Muscle of arm (tissue), 12 donors: ENCODE data around the gene PGM2. TPM values are rescaled to one million over a fixed set of nuclear protein-coding genes. Genes with fewer than 3 reads are reported as not detected.

Source experiments
- DNase-seq: peaks from one replicate; pipeline ENCODE4 v3.0.0-alpha.2; 2013
- polyA plus RNA-seq, 12 donors: library from polyadenylated mRNA; unstranded; fragments of 120-200 nt; gene quantifications; one replicate each; pipeline ENCODE4 v1.2.1, GENCODE V29; 2013; ENCODE audit not compliant: insufficient read length in 12 of 12

The PGM2 gene
- polyA plus RNA-seq, 12 donors, result 9.4 to 34.8 (median 12.8) TPM; not detected in 1

DNA sequence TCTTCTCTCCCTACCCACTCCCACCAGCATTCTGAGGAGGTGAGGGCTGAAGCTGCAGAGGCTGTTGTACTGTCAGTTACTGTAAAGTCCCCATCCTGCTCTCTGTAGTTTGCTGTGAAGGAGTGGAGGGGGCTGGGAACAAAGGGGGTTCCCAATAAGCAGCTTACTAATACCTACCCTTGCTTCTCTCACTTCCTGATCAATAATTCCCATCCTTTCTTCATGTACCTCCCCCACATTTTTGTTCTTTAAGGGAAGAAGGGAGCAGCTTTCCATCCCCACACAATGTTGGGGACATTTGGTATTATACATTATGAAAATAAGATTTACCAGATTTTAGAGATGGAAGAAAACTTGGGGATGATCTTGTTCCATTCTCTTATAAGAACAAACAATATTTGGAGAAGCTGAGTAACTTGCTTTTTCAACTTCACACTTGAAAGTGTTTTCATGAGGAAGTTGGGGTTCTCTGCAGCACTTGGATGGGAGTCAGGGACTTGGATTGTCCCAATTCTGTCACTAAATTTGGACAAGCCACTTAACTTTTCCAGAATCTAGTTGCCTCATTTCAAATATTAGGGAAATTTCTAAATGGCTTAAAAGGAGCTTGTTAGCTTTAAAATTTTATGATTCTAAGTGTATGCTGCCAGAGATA lies 69.8 kb downstream of the PGM2 start:
- no peak for DNase-seq

DNA sequence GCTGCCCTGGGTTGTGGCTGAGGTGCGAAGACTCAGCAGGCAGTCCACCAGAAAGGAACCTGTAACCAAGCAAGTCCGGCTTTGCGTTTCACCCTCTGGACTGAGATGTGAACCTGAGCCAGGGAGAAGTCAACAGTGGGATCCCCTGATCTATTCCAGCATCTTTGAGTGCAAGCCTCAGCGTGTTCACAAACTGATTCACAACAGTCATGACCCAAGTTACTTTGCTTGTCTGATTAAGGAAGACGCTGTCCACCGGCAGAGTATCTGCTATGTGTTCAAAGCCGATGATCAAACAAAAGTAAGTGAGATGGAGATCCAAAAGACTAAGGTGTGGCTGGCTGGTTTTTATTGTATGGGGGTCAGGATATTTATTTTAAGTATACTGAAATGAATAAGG lies 75.7 kb downstream of the PGM2 start:
- no peak for DNase-seq

DNA sequence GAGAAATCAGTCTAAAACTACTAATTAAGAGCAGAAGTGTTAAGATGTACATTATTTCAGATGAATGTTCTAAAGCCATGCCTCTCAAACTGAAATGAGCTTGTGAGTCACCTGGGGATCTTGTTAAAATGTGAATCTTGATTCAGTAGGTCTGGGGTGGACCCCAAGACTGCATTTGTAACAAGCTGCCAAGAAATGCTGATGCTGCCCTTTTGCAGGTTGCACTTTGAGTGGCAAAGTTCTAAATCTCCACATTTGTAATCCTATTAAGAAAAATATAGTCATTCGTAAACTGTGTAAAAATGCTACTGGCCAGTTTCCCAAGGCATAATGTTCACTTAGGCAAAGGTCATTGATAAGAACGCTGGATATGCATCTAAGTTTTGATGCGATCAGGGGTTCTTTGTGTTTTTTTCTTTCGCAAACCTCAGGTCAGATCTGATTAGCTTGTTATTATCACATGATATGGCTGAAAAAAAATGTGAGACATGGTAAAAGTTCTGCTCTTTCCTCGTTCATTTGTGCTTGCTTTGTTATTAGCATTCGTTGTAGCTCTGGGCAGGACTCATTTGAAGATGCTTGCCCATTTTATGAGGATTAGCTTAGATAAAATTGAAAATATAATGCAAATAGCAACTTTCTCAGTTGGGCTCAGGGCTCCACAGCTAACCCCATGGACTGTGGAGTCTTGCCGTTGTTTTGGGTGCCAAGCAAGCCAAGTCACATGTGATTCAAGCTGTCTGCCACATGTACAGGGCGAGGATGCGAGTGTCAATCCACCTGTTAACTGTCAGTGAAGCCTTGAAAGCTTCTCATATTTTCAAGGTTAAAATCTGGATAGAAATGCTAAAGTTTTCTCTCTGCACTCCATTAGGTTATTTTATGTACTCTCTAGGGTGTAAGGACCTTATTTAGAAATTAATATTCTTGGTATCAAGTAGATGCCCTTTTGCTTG lies 76.5 kb downstream of the PGM2 start:
- no peak for DNase-seq

DNA sequence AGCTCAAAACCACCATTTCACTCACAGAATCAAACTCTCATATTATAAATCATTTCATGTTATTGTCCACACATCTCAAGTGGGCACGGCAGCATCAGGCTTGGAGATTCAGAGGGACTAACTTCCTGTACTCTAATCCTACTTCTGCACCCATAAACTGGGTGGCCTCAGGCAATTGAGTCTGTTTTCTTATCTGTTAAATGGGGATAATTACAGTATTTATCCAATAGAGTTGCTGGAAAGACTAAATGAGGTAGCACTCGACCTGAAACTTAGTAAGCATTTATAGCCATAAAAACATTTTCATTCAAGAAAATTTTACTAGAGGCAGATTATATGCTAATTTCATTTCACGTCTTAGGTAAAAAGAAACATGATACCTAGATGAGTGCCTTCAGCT lies 77.4 kb downstream of the PGM2 start:
- DNase-seq, result no peak

DNA sequence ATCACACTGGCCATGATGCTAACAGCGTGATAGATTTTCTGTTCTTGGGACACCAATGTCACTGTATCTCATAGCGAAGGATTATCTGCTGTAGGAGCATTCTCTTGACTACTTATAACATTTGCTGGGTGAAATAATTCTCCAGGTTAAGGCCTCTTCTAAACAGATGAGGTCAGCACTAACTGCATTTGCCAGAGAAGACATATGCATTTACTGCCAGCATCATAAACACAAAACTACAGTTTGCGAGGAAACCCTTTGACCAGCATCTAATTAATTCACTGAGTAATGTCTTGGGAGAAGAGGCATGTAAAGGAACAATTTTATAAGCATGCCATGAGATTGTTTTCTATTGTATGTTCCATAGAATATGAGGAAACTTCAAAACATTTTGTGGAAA lies 78.3 kb downstream of the PGM2 start:
- no peak for DNase-seq

DNA sequence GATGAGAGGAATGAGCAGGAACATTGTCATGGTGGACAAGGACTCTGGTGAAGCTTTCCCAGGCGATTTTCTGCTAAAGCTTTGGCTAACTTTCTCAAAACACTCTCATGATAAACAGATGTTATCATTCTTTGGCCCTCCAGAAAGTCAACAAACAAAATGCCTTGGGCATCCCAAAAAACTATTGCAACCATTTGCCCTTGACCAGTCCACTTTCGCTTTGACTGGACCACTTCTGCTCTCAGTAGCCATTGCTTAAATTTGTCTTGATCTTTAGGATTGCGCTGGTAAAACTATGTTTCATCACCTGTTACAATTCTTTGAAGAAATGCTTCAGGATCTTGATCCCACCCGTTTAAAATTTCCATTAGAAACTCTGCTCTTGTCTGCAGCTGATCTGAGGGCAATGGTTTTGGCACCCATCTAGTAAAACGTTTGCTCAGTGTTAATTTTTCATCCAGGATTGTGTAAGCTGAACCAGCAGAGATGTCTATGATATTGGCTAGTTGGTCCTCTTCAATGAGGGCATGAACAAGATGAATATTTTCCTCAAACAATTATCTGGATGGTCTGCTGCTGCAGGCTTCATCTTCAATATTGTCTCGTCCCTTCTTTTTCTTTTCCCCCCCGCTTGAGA lies 79.2 kb downstream of the PGM2 start:
- DNase-seq, result no peak

DNA sequence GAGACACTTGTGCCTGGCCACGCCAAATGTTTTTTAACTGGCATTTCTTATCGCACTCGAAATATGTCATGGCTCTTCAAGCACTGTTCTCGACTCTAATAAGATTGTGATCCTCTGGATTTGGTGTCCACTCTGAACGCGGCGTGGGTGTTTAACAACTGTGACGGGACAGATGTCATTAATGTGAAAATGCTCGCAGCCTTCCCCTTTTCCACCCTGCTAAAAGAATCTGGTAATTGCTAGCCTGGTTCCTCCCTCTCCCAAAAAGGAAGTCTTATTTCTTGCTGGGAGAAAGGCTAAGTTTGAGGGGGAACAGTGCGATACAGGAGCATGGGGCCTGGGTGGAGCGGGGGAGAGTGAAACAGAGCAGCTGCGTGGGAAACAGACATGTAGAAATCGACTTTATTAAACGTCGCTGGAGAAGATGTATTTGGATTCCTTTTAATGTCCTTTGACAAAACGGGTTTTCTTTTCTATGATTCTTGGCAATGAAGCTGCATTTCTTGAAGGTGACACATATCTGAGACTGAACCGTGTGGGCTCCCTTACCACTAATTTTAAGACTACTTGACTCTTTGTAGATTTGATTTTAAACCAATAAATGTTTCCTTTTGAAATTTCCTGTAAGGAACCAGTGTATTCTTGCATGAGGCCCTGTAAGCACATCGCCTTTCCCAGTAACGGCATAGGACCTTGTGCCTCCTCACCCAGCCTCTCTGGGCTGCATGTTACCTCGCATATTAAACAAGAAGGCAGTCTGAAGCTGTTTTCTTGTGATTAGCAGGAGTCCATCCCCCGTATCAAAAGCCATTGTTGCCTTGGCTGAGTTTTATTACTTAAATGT lies 82.2 kb downstream of the PGM2 start:
- no peak for DNase-seq

DNA sequence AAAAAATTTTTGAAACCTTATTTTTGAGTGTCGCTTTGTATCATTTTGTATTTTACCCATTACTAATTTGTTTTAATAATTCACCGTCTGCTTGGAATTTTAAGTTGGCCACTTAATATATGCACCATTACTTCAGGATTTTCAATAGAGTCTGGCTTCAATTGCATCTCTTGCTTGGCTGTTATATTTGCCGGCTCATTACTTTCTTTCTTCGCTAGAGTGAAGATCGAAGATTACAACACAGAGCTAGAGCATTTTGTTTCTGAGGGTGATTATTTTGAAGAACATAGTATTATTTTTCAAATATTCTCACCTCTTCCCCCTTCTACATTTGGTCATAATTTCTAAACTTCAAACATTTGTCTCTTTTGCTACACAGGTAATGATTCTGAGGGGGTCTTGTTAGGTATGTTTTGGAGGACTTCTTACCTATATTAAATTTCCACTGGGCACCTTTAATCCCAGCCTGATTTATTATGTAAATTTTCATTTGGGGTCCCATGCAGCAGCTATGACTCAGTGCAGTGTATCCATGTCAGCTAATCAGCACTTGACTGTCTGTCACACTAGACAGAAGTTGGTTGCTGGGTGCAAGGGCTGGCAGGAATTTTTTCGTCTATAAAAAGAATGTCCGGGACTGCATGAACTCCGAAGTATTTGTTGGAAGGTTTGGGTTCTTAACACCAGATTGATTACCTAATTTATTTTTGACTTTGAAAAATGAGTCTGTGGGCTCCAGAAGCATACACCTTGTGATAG lies 83.0 kb downstream of the PGM2 start:
- DNase-seq, result no peak

DNA sequence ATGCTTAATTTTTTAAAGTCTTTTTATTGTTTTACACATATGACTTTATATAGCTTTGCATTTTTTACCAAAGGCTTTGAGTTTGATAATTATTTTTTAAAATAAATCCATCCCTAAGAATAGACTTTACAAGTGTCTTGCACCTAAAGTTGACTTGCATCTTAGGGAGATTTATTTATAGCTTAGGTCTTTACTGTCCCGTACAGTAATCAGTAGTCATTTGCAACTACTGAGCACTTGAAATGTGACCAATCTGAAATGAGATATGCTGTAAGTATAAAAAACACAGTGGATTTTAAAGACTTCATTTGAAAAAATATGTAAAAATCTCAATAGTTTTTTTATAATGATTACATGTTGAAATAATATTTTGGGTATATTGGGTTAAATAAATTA lies 83.6 kb downstream of the PGM2 start:
- DNase-seq, result no peak

Other genes starting within 250 kb of the PGM2 start
- 10 to 100 TPM in 11 of 12 donors, not detected in 1; 12.4 to 17.8 (median 14.8) TPM for gene RELL1, start 140.3 kb upstream of the PGM2 start, polyA plus RNA-seq
- 10 to 100 TPM in 11 of 12 donors, not detected in 1; 36.0 to 71.2 (median 61.3) TPM for gene TBC1D1, start 64.4 kb downstream of the PGM2 start, polyA plus RNA-seq
- not detected for gene PTTG2, start 133.7 kb downstream of the PGM2 start, polyA plus RNA-seq